OCI-LY1 (cell line): ENCODE data around the gene MICB.

Source experiments
- H2AFZ ChIP-seq: fragments of 200-600 bp; sonication (generic), shearing (Covaris generic); 2 replicates; pipeline ENCODE4 v1.6.0; 2014; ENCODE audit warnings: antibody characterized with exemption, mild to moderate bottlenecking, low read length
- H3F3A ChIP-seq: fragments of 200-600 bp; sonication (generic), shearing (Covaris generic); 2 replicates; pipeline ENCODE4 v1.6.0; 2014; ENCODE audit warnings: mild to moderate bottlenecking, antibody characterized with exemption, low read length, moderate library complexity; ENCODE audit not compliant: insufficient read depth
- H3K27ac ChIP-seq: fragments of 200-600 bp; sonication (generic); 2 replicates; pipeline ENCODE4 v1.5.1; 2014; ENCODE audit warnings: low read length, mixed run types, mild to moderate bottlenecking, low read depth; ENCODE audit not compliant: poor library complexity, severe bottlenecking
- H3K27me3 ChIP-seq: fragments of 200-600 bp; sonication (generic); 2 replicates; pipeline ENCODE4 v1.6.0; 2014; ENCODE audit warnings: antibody characterized with exemption, mild to moderate bottlenecking, low read length, moderate library complexity; ENCODE audit not compliant: insufficient read depth
- H3K36me3 ChIP-seq: fragments of 200-600 bp; sonication (generic); 2 replicates; pipeline ENCODE4 v1.6.1; 2014; ENCODE audit warnings: mild to moderate bottlenecking, antibody characterized with exemption, low read length, moderate library complexity, mixed read lengths; ENCODE audit not compliant: insufficient read depth
- H3K4me1 ChIP-seq: fragments of 200-600 bp; sonication (generic); 2 replicates; pipeline ENCODE4 v1.5.1; 2014; ENCODE audit warnings: mild to moderate bottlenecking, low read length, moderate library complexity; ENCODE audit not compliant: insufficient read depth, severe bottlenecking
- H3K4me2 ChIP-seq: fragments of 200-600 bp; sonication (generic), shearing (Covaris generic); 2 replicates; pipeline ENCODE4 v1.6.1; 2014; ENCODE audit warnings: low read length
- H3K4me3 ChIP-seq: fragments of 200-600 bp; sonication (generic); 2 replicates; pipeline ENCODE4 v1.5.1; 2014; ENCODE audit warnings: low read length, low read depth, mild to moderate bottlenecking, mixed read lengths; ENCODE audit not compliant: poor library complexity, severe bottlenecking
- H3K79me2 ChIP-seq: fragments of 200-600 bp; shearing (Covaris generic); 2 replicates; pipeline ENCODE4 v1.6.1; 2016; ENCODE audit warnings: mixed run types, low read length, mixed read lengths; ENCODE audit not compliant: insufficient read depth
- H3K9ac ChIP-seq: fragments of 200-600 bp; sonication (generic), shearing (Covaris generic); 2 replicates; pipeline ENCODE4 v1.6.1; 2014; ENCODE audit warnings: mild to moderate bottlenecking, low read length, mixed read lengths
- H3K9me2 ChIP-seq: fragments of 200-600 bp; sonication (generic), shearing (Covaris generic); 2 replicates; pipeline ENCODE4 v1.6.1; 2014; ENCODE audit warnings: low read depth, mild to moderate bottlenecking, low read length, mixed read lengths
- H3K9me3 ChIP-seq: fragments of 200-600 bp; shearing (Covaris generic); 2 replicates; pipeline ENCODE4 v1.6.1; 2014; ENCODE audit warnings: low read length, mixed read lengths
- H4K20me1 ChIP-seq: fragments of 200-600 bp; sonication (generic), shearing (Covaris generic); 2 replicates; pipeline ENCODE4 v1.6.0; 2016; ENCODE audit warnings: mild to moderate bottlenecking, low read length; ENCODE audit not compliant: insufficient read depth
- CTCF ChIP-seq: fragments of 200-600 bp; sonication (generic), shearing (Covaris generic); IDR thresholded peaks from 2 replicates; pipeline ENCODE4 v1.5.1; 2017; ENCODE audit warnings: mild to moderate bottlenecking, antibody characterized with exemption, low read length, moderate library complexity, mixed read lengths
- EZH2 ChIP-seq: fragments of 200-600 bp; sonication (generic), shearing (Covaris generic); IDR thresholded peaks from 2 replicates; pipeline ENCODE4 v1.8.0; 2017; ENCODE audit warnings: borderline replicate concordance, mixed run types, mild to moderate bottlenecking, antibody characterized with exemption, low read length, moderate library complexity, mixed read lengths

The MICB gene

GRCh38 chr6:31471711-31472110 lies 26.2 kb upstream of the MICB start:
- no peak overlapping the region for H3K4me2 ChIP-seq
- H3K4me3 ChIP-seq = no peak overlapping the region
- H2AFZ ChIP-seq = no peak overlapping the region
- H3F3A ChIP-seq = no peaks in the 10 kb centered on the region
- no peaks in the 10 kb centered on the region for H3K4me1 ChIP-seq
- H3K9me3 ChIP-seq = no peaks in the 10 kb centered on the region
- H3K27ac ChIP-seq = no peak overlapping the region
- H3K36me3 ChIP-seq = no peaks in the 10 kb centered on the region
- no peaks in the 10 kb centered on the region for H4K20me1 ChIP-seq
- no peak overlapping the region for H3K9ac ChIP-seq
- no peaks in the 10 kb centered on the region for H3K27me3 ChIP-seq
- H3K9me2 ChIP-seq = no peaks in the 10 kb centered on the region
- TF ChIP-seq CTCF (no peak), EZH2 (no peak)
- H3K79me2 ChIP-seq = no peaks in the 10 kb centered on the region

- H3K9me3 ChIP-seq = no peaks in the 10 kb centered on the region
- no peak for TF ChIP-seq CTCF
- no peak for TF ChIP-seq EZH2
- H3K4me3 ChIP-seq = no peak overlapping the region
- no peak overlapping the region for H3K27ac ChIP-seq
- no peaks in the 10 kb centered on the region for H3F3A ChIP-seq
- no peak overlapping the region for H2AFZ ChIP-seq
- H4K20me1 ChIP-seq = no peaks in the 10 kb centered on the region
- H3K79me2 ChIP-seq = no peaks in the 10 kb centered on the region
- H3K9ac ChIP-seq = no peak overlapping the region
- H3K4me2 ChIP-seq = no peak overlapping the region
- no peaks in the 10 kb centered on the region for H3K27me3 ChIP-seq
- H3K4me1 ChIP-seq = no peaks in the 10 kb centered on the region
- H3K9me2 ChIP-seq = no peaks in the 10 kb centered on the region
- no peaks in the 10 kb centered on the region for H3K36me3 ChIP-seq
Observed at GRCh38 chr6:31472259-31472658, 25.7 kb upstream of the MICB start.

- Histone ChIP-seq H3K9ac (no peak overlapping the region), H2AFZ (no peak overlapping the region), H3K27ac (no peak overlapping the region), H3K36me3 (no peaks in the 10 kb centered on the region), H3K27me3 (no peaks in the 10 kb centered on the region), H3K79me2 (no peaks in the 10 kb centered on the region), H3K4me1 (no peaks in the 10 kb centered on the region), H3F3A (no peaks in the 10 kb centered on the region), H3K4me2 (no peak overlapping the region), H3K9me2 (no peaks in the 10 kb centered on the region), H3K9me3 (no peaks in the 10 kb centered on the region), H4K20me1 (no peaks in the 10 kb centered on the region), H3K4me3 (no peak overlapping the region)
- TF ChIP-seq EZH2 = no peak
- TF ChIP-seq CTCF = no peak
Observed at GRCh38 chr6:31473244-31473643, 24.7 kb upstream of the MICB start.
